ENCODE results near the gene ACTMAP. TPM values are rescaled to one million over a fixed set of nuclear protein-coding genes. Genes with fewer than 3 reads are reported as not detected.

ACTMAP gene
- total and polyA plus RNA-seq, 9 of the 15 experiments (the other 6 are each of a cell fraction or from before 2014, with no cell fraction given): 1.7 to 16.6 (median 4.9) TPM

DNA sequence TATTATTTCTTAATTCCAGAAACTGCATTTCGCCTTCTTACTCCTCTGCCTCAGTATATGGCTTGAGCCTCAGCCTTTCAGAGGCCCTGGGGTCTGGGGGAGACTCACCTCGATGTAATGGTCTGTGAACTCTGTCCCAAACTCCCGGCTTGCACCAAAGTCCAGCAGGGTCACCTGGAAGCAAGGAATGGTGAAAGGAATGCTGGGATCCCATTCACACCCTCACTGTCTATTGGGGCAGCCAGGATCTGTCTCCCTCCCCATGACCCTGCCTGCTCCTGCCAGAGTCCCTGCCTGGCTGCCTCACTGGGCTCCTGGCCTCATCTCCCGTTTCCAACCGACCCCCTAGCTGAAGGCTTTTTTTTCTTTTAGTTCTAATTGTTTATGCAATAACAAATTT lies 54.4 kb downstream of the ACTMAP start:
- intact Hi-C loops (cut with micrococcal nuclease) (no loop called here), in situ Hi-C loops (cut with MboI) (no loop called here)
- Histone ChIP-seq H3K27ac (ENCODE audit: extremely low read depth, low read depth, low read length) (no peak overlapping the region), H2AFZ (ENCODE audit: low read depth, low read length) (no peak overlapping the region), H4K20me1 (replicated peaks; ENCODE audit: control insufficient read depth, insufficient read depth, low read length) (no peaks in the 10 kb centered on the region), H3K36me3 (ENCODE audit: control insufficient read depth, insufficient read depth, low read length) (peaks cover 20% of the 10 kb centered on the region; the same call in 2 of the 3 replicates), H3K79me2 (ENCODE audit: control insufficient read depth, insufficient read depth, low read length) (peaks cover 3% of the 10 kb centered on the region; the same call in 1 of the 3 replicates), H3K27me3 (ENCODE audit: control insufficient read depth in 2 of 2, insufficient read depth in 2 of 2, low read length in 2 of 2) (no peaks in the 10 kb centered on the region), H3K4me2 (ENCODE audit: insufficient read depth, low read length) (no peak overlapping the region), H3K4me3 (no peak overlapping the region), H3K4me1 (replicated peaks in 1 of 2; ENCODE audit: control insufficient read depth in 2 of 2, insufficient read depth in 2 of 2, low read length in 2 of 2) (peaks cover 15 to 27% of the 10 kb centered on the region in 2 experiments), H3K9me1 (ENCODE audit: control insufficient read depth, insufficient read depth, low read length) (no peaks in the 10 kb centered on the region), H3K9ac (ENCODE audit: insufficient read depth in 1 of 2, low read depth in 2 of 2, low read length in 2 of 2) (no peak overlapping the region), H3K9me3 (replicated peaks; ENCODE audit: control insufficient read depth, insufficient read depth, low read depth, low read length) (no peaks in the 10 kb centered on the region)
- TF ChIP-seq RBBP5 (IDR thresholded peaks at IDR 0.05; ENCODE audit: borderline replicate concordance, insufficient read depth, low read length, poor library complexity, severe bottlenecking): no peak
- no peak for TF ChIP-seq EHMT2 (IDR thresholded peaks at IDR 0.05)
- TF ChIP-seq MCM2 (IDR thresholded peaks at IDR 0.05; ENCODE audit: low read depth): no peak
- no peak for TF ChIP-seq ETV5 (CRISPR knock-in tag; IDR thresholded peaks at IDR 0.05; ENCODE audit: low read depth)
- TF ChIP-seq MEF2A (IDR thresholded peaks at IDR 0.05; ENCODE audit: control insufficient read depth, low read depth, low read length): no peak
- TF ChIP-seq KLF1 (tag; IDR thresholded peaks at IDR 0.05): no peak
- TF ChIP-seq NCOA4 (IDR thresholded peaks at IDR 0.05; ENCODE audit: partially characterized antibody): no peak
- TF ChIP-seq SIN3A (IDR thresholded peaks at IDR 0.05; ENCODE audit: borderline replicate concordance in 2 of 2, control insufficient read depth in 1 of 2, low read depth in 2 of 2, low read length in 2 of 2): no peak
- TF ChIP-seq HLTF (IDR thresholded peaks at IDR 0.05): no peak
- TF ChIP-seq, protein P1, sequence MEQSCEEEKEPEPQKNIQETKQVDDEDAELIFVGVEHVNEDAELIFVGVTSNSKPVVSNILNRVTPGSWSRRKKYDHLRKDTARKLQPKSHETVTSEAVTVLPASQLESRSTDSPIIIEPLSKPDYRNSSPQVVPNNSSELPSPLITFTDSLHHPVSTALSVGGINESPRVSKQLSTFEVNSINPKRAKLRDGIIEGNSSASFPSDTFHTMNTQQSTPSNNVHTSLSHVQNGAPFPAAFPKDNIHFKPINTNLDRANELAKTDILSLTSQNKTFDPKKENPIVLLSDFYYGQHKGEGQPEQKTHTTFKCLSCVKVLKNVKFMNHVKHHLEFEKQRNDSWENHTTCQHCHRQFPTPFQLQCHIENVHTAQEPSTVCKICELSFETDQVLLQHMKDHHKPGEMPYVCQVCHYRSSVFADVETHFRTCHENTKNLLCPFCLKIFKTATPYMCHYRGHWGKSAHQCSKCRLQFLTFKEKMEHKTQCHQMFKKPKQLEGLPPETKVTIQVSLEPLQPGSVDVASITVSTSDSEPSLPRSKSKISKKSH (CRISPR knock-in tag; IDR thresholded peaks at IDR 0.05): no peak
- TF ChIP-seq ZFP36 (IDR thresholded peaks at IDR 0.05; ENCODE audit: low read depth, low read length, partially characterized antibody): no peak
- TF ChIP-seq ZNF347 (CRISPR knock-in tag; IDR thresholded peaks at IDR 0.05; ENCODE audit: low read depth): no peak
- ATAC-seq (no peak), DNase-seq (ENCODE audit: extremely low read depth in 1 of 4, low spot score in 3 of 4) (no peak), FAIRE-seq (no peak)
- WGBS (ENCODE audit: insufficient coverage, low coverage, missing lambda C conversion rate): 83% methylated on average over 5 of the region's 5 CpGs
- CTCF ChIA-PET (ENCODE audit: low intra/inter-chr PET ratio): no interaction called here
- POLR2A ChIA-PET: no interaction called here
- no TSS peak for BruUV-seq (replicated peaks)

Measured in K562 (cell line).